Measurements from ENCODE around the gene SEMA3A.

The SEMA3A gene

DNA sequence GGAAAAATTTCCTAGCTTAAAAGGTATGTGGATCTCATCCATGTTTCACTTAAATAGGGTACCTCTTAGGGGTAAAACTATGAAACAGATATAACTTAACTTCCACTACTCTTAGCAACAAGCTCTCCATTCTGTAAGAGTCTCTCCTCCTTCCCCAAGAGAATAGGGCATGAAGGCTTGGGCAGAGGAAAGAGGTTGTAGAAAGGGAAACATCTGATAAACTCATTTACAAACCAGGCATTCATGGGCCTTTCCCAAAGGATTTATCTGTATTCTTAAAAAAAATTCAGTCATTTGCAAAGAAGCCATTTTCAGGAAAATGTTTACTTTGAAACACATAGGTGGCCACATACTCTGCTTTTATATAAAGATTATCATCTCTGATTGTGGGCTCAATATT lies 82.7 kb downstream of the SEMA3A start:
- DNase-seq (ENCODE audit: low read depth in 2 of 2), result no peak

DNA sequence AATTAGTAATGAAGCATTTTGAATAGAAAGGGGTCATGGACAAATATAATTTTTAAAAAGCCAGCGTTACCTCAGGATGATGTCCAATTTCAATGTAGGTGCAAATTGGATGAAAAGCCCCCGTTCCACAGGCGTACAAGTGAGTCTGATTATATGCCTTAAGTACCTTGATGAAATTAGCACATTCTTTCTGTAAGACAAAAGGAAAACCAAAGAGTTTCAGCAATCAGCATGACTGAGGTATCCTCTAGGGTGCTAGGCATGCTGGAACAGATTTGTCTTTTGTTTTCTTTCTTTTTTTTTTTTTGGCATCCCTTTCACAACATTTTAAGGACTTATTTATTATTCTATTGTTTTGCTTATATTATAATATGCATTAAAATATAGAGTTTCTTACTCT lies 84.2 kb downstream of the SEMA3A start:
- no peak for DNase-seq (ENCODE audit: low read depth in 2 of 2)

- DNase-seq (ENCODE audit: low read depth in 2 of 2), result no peak
These were observed 85.8 kb downstream of the SEMA3A start for GRCh38 chr7:84108787-84109186.

DNA sequence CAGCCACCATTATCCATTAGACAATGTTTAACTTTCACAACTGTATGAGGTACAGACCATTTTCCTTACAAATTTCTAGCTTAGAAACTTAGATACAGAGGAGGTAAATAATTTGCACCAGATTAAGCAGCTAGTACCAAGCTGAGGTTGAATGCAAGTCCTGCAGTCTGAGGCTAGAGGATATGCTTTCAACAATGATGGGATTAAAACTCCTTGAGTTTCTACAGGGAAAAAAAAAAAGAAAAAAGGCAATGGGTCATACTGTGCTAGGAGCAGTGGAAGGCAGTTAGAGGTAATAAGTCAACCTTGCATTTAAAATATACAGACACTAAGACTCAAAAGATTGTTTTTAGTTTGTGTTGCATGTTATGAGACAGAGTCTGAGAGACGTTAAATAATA lies 86.5 kb downstream of the SEMA3A start:
- DNase-seq (ENCODE audit: low read depth in 2 of 2), result no peak

DNA sequence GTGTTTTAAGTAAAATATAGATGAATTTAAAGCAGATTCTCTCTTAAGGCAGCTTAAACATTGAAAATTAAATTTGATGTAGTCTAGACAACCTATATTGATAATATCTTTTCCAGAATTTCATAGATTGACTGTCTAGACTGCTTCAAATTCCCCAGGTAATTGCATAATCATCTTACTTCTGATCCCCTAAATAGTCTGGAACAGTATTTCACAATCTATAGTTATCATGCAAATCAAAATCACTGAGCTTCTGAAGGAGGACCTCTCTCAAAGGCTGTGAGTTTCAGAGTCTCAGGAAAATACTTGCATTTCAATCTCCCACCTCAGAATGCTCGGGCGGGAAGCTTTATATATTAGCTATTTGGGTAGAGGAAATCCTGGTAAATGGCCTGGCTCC lies 87.3 kb downstream of the SEMA3A start:
- no peak for DNase-seq (ENCODE audit: low read depth in 2 of 2)

- no peak for DNase-seq (ENCODE audit: low read depth in 2 of 2)
These were observed 88.3 kb downstream of the SEMA3A start for GRCh38 chr7:84106291-84106690.

GRCh38 chr7:84105586-84105985 lies 89.0 kb downstream of the SEMA3A start:
- no peak for DNase-seq (ENCODE audit: low read depth in 2 of 2)

DNA sequence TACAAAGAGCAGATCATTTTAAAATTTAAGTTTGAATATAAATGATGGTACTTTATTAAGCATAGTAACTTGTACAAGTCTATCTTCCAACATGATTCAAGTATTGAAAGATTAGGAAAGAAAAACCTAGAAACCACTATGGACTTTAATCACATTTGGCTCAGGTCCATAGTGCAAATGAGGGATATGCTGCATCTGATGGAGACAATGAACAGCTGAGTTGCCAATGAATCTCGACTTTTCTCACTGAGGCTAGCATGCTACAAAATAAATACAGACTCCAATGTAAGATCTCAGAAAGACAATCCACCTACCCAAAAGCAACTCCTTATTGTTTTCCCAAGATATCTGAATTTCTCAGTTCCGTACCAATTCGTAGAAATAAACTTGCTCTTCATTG lies 89.8 kb downstream of the SEMA3A start:
- DNase-seq (ENCODE audit: low read depth in 2 of 2), result no peak

DNA sequence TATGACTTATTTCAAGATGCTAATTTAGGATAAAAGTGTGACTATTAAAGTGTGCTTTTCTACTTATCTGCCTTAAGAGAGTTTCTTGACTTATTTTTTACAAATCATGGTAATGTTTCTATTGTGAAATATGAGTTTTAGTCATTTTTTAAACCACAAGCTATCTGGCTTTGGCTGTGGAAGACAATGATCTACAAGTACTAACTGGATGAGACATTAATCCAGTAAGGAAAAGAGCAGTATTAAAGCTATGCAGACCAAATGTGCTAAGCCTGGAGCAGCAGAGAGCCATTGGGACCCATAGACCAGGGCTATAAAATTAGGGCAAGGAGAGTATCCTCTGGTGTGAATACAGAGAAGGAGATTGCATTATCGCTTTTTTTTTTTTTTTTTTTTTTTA lies 92.4 kb downstream of the SEMA3A start:
- no peak for DNase-seq (ENCODE audit: low read depth in 2 of 2)

- no peak for DNase-seq (ENCODE audit: low read depth in 2 of 2)
These were observed 93.7 kb downstream of the SEMA3A start for GRCh38 chr7:84100866-84101265.

- no peak for DNase-seq (ENCODE audit: low read depth in 2 of 2)
These were observed 98.6 kb downstream of the SEMA3A start for GRCh38 chr7:84095971-84096370.

DNA sequence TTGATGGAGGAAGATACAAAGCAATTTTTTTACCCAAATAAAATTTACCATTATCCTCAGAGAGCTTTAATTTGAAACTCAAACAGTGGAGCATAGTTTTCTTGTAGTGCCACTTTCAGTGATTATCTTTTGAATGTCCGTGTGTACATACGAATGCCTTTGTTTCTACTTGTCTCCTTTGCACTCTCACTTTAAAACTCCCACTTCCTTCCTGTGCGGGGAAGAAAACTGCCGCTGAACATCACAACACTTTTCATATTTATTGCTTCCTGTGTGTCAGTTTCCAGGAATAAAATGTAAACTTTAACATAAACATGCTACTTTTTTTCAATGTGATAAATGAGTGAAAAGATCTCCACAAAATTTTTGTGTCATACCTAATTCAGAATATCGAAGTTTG lies 102.4 kb downstream of the SEMA3A start:
- no peak for DNase-seq (ENCODE audit: low read depth in 2 of 2)

DNA sequence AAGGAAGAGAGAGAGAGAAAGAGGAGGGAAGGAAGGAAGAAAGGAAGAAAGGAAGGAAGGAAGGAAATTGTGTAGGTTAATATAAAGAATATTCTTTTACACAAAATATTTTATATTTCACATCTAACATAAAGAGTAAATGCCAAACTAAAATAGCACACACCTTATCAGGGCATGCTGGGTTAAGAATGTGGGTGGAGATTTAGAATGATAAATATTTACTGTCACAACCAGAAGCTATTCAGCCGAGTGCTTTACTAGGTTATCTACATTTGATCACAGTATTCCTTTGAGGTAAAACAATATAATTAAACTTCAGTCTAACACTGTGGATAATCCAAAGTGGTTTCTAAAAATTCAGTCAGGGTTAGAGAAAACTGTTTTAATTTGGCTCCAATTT lies 103.3 kb downstream of the SEMA3A start:
- no peak for DNase-seq (ENCODE audit: low read depth in 2 of 2)

DNA sequence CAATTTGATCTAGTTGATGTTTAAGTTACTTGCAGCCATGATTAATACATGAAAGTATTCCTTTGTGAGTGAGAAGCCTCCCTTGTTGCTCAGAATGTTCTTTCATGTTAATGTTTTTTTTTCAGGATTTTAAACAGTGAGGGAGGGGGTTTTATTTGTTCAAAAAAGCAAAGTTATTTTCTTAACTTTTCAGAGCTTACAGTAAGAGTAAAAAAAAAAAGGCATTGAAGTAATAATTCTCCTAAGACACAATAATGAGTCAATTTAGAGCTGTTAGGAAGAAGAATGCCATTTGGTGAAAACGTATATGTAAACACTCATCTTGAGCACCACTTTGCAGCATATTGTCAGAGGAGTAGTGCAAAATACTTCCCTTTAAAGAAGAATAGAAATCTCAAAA lies 105.8 kb downstream of the SEMA3A start:
- DNase-seq (ENCODE audit: low read depth in 2 of 2), result no peak

DNA sequence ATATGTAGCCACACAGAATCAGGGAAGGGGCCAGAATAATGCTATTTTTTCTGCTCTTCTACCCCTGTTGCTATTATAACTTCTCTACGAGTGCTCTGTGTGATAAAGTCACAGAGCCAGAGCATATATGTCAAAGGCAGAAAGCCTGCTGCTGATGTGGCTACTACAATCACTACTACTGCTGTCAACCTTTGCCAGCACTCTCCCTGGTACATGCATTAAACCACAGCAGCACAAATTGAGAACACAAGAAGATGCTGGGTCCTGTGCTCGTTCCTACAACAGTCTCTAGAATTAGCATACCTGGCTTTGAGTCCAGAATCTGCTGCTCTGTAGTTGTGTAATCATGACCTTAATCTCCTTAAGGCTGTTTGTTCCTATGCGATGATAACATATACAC lies 108.6 kb downstream of the SEMA3A start:
- DNase-seq (ENCODE audit: low read depth in 2 of 2), result no peak

DNA sequence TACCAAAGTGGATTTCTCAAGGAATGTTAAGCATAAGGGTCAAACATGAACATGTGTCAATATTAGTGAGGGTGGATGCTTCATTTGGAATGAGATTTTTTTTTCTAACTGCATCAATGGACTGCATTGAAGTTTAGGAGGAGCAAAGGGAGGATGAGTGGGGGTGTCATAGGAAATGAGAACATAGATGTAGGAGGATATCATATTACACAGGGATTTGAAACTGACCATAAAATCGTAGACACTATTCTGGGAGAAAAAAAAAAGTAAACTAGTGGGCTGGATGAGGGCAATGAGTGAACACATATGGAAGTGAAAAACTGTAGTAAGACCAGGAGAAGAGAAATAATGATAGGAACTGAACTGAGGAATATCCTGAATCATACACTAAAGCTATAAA lies 109.4 kb downstream of the SEMA3A start:
- no peak for DNase-seq (ENCODE audit: low read depth in 2 of 2)

GRCh38 chr7:84083846-84084245 lies 110.7 kb downstream of the SEMA3A start:
- DNase-seq (ENCODE audit: low read depth in 2 of 2), result no peak

- no peak for DNase-seq (ENCODE audit: low read depth in 2 of 2)
These were observed 112.5 kb downstream of the SEMA3A start for GRCh38 chr7:84081973-84082522.

DNA sequence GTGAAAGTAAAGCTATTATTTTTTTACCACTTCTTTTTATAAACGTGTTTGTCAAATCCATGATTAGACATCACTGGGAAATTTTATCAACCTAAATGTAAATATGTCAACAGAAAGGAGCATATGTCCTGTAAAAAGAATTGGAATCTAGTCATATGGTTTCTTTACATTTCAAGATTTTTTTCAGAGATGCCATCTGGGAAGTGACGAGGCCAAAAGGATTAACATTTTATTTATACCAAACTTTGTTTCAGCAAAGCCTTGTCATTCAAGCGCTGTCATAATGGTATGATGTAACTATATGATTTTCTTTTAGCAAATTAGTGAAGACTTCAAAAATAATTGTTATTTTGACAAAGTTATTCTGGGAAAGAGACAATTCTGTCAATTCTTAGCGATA lies 117.3 kb downstream of the SEMA3A start:
- no peak for DNase-seq (ENCODE audit: low read depth in 2 of 2)

- DNase-seq (ENCODE audit: low read depth in 2 of 2), result no peak
These were observed 118.4 kb downstream of the SEMA3A start for GRCh38 chr7:84076219-84076618.

GRCh38 chr7:84073186-84073875 lies 121.3 kb downstream of the SEMA3A start:
- DNase-seq (ENCODE audit: low read depth in 2 of 2), result no peak

DNA sequence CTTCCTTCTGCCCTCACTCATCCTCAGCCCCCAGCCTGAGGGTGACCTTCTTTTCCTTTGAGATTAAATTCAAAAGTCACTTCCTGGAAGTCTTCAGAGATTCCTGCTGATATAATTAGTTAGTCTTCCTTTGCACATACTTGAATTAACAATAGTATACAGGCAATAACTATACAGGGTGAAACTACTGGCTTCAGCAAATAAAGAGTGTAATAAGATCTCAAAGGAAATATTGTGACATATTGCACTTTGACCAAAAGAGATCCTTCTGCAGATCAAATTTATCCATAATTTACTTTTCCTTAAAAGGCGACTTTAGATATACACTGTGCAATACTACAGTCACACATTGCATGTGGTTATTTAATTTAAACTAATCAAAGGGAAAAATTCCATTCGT lies 123.8 kb downstream of the SEMA3A start:
- no peak for DNase-seq (ENCODE audit: low read depth in 2 of 2)

GRCh38 chr7:84069999-84070500 lies 124.5 kb downstream of the SEMA3A start:
- no peak for DNase-seq (ENCODE audit: low read depth in 2 of 2)

DNA sequence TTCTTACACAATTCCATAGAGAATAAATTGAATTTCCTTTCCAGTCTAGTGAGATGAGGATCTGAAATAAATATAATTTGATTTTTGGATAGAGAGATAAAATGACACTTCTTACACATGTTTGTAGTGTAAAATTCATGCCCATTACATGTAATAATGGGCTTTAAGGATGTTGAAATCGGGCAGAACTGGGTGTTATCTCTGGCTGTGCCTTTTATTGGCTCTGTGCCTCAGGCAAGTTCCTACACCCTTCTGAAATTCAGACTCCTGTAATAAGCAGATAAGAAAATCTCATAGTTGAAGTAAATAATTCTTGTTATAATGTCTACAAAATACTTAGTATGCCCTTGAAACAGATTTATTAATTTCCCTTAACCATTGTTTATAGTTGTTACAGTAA lies 125.6 kb downstream of the SEMA3A start:
- DNase-seq (ENCODE audit: low read depth in 2 of 2), result no peak

All from stimulated activated CD8-positive, alpha-beta memory T cell treated with anti-CD3 and anti-CD28 coated beads, Interleukin-2, amount 100 ng/mL, for 1 hour (primary cell).